Mammary epithelial cell (primary cell): ENCODE data around the gene STK17A.

Experiments used
- EZH2 ChIP-seq: IDR thresholded peaks from 2 replicates; pipeline ENCODE4 v1.6.1; 2012; ENCODE audit warnings: low read length, inconsistent platforms, borderline replicate concordance
- TF ChIP-seq, protein P1 (sequence below), 2 donors: IDR thresholded peaks in 1 of 2; conservative IDR thresholded peaks in 1 of 2; 2 replicates each; pipeline ENCODE4 v1.5.1; 2011 to 2012; ENCODE audit warnings: inconsistent platforms in 2 of 2, low read length in 2 of 2, mild to moderate bottlenecking in 2 of 2, control low read depth in 1 of 2, low read depth in 1 of 2; ENCODE audit not compliant: insufficient read depth in 1 of 2; ENCODE audit errors: extremely low read depth in 1 of 2

DNA sequence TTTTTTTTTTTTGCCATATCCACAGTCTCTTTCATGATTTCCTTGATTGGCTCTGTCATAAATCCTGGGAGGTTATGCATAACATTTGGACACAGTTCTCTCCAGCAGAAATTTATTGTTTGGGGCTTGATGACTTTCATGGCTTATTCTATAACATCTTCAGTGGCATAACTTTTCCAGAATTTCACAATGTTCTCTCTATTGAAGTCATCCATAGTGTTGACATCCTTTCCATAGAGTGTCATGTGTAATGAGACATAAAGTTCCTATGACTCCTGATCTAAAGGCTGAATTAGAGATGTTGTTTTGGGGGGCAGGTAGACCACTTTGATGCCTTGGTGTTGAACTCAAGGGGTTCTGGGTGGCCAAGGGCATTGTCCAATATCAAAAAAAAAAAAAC is 36.7 kb upstream of the STK17A start:
- TF ChIP-seq, protein P1, sequence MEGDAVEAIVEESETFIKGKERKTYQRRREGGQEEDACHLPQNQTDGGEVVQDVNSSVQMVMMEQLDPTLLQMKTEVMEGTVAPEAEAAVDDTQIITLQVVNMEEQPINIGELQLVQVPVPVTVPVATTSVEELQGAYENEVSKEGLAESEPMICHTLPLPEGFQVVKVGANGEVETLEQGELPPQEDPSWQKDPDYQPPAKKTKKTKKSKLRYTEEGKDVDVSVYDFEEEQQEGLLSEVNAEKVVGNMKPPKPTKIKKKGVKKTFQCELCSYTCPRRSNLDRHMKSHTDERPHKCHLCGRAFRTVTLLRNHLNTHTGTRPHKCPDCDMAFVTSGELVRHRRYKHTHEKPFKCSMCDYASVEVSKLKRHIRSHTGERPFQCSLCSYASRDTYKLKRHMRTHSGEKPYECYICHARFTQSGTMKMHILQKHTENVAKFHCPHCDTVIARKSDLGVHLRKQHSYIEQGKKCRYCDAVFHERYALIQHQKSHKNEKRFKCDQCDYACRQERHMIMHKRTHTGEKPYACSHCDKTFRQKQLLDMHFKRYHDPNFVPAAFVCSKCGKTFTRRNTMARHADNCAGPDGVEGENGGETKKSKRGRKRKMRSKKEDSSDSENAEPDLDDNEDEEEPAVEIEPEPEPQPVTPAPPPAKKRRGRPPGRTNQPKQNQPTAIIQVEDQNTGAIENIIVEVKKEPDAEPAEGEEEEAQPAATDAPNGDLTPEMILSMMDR (conservative IDR thresholded peaks at IDR 0.05 in 1 of 2, IDR thresholded peaks at IDR 0.05 in 1 of 2; ENCODE audit: extremely low read depth in 1 of 2, insufficient read depth in 1 of 2, low read depth in 1 of 2, low read length in 2 of 2), result no peak
- TF ChIP-seq EZH2, result no peak
